K562 (cell line): ENCODE data around the gene AGPAT2. TPM values are rescaled to one million over a fixed set of nuclear protein-coding genes. Genes with fewer than 3 reads are reported as not detected.

ENCODE experiments used
- BMI1 ChIP-seq: fragments of 150-350 bp; IDR thresholded peaks from 2 replicates; pipeline ENCODE4 v1.6.1; 2014; ENCODE audit warnings: low read length
- BRD4 ChIP-seq: fragments of 200-600 bp; sonication (generic); IDR thresholded peaks from 2 replicates; pipeline ENCODE4 v1.6.1; 2017; ENCODE audit warnings: inconsistent platforms
- GABPB1 ChIP-seq: sonication (generic); formaldehyde crosslinking; IDR thresholded peaks from 2 replicates; pipeline ENCODE4 v1.8.0; 2022; ENCODE audit warnings: mild to moderate bottlenecking, missing genetic modification reagents
- HLTF ChIP-seq: fragments of 450-650 bp; IDR thresholded peaks from 2 replicates; pipeline ENCODE4 v1.6.1; 2016
- HNRNPUL1 ChIP-seq: fragments of 200-400 bp; formaldehyde crosslinking; IDR thresholded peaks from 2 replicates; pipeline ENCODE4 v1.6.1; 2017; ENCODE audit warnings: low read length
- JUNB ChIP-seq: fragments of 450-650 bp; formaldehyde crosslinking; conservative IDR thresholded peaks from 2 replicates; pipeline ENCODE4 v1.4.0; 2020; ENCODE audit warnings: mild to moderate bottlenecking
- MAFG ChIP-seq: fragments of 450-650 bp; conservative IDR thresholded peaks from 2 replicates; pipeline ENCODE4 v1.6.1; 2016; ENCODE audit warnings: missing genetic modification characterization, missing compliant biosample characterization
- PCBP2 ChIP-seq: fragments of 200-400 bp; formaldehyde crosslinking; IDR thresholded peaks from 2 replicates; pipeline ENCODE4 v1.6.1; 2018; ENCODE audit warnings: low read length, low read depth, mild to moderate bottlenecking, moderate library complexity; ENCODE audit not compliant: poor library complexity, severe bottlenecking
- PHF20 ChIP-seq: fragments of 450-650 bp; IDR thresholded peaks from 2 replicates; pipeline ENCODE4 v1.6.1; 2018; ENCODE audit not compliant: partially characterized antibody
- POLR3G ChIP-seq: IDR thresholded peaks from 2 replicates; pipeline ENCODE4 v1.6.1; 2011; ENCODE audit not compliant: insufficient read length, insufficient replicate concordance; ENCODE audit errors: extremely low read depth
- PPARD ChIP-seq: fragments of 250-450 bp; sonication (Bioruptor Pico); IDR thresholded peaks from 2 replicates; pipeline ENCODE4 v1.8.0; 2022; ENCODE audit warnings: inconsistent platforms, mild to moderate bottlenecking, moderate library complexity
- PTRF ChIP-seq: fragments of 450-650 bp; IDR thresholded peaks from 2 replicates; pipeline ENCODE4 v1.6.1; 2016; ENCODE audit warnings: mild to moderate bottlenecking, missing genetic modification characterization, missing compliant biosample characterization
- RBM39 ChIP-seq: fragments of 200-400 bp; formaldehyde crosslinking; optimal IDR thresholded peaks from 2 replicates; pipeline ENCODE3; 2018; ENCODE audit warnings: low read depth, low read length
- RUNX1 ChIP-seq: sonication (generic); IDR thresholded peaks from 2 replicates; pipeline ENCODE4 v1.6.1; 2016; ENCODE audit warnings: antibody characterized with exemption, low read depth
- SNIP1 ChIP-seq: fragments of 450-650 bp; IDR thresholded peaks from 2 replicates; pipeline ENCODE4 v1.7.1; 2017; ENCODE audit warnings: low read depth, mild to moderate bottlenecking
- TAF15 ChIP-seq: fragments of 200-400 bp; formaldehyde crosslinking; IDR thresholded peaks from 2 replicates; pipeline ENCODE4 v1.6.1; 2017; ENCODE audit warnings: mild to moderate bottlenecking, low read depth, low read length, moderate library complexity
- ZNF134 ChIP-seq: fragments of 250-450 bp; sonication (Bioruptor Pico); conservative IDR thresholded peaks from 2 replicates; pipeline ENCODE4 v1.4.0; 2020
- ZNF41 ChIP-seq: fragments of 250-450 bp; sonication (Bioruptor Pico); conservative IDR thresholded peaks from 2 replicates; pipeline ENCODE4 v1.4.0; 2020; ENCODE audit warnings: mild to moderate bottlenecking
- ZNF668 ChIP-seq: fragments of 250-450 bp; sonication (Bioruptor Pico); IDR thresholded peaks from 2 replicates; pipeline ENCODE4 v1.8.0; 2022; ENCODE audit warnings: mild to moderate bottlenecking, inconsistent platforms
- polyA plus RNA-seq, 8 experiments: library from polyadenylated mRNA; depleted of rRNA in 4 of 8; stranded (reverse) in 5 of 8; unstranded in 3 of 8; fragments of >200 nt; fragmentation: Nextera tagmentation in 2 of 8; fragmentation: Illumina TruSeq in 1 of 8; extraction: Ambion mirVana in 2 of 8; extraction: Trizol in 1 of 8; gene quantifications; 2 replicates each; pipeline versions ENCODE4 v1.2.1 to v1.2.3, GENCODE V29; 2011 to 2014; ENCODE audit warnings: inconsistent platforms in 1 of 8, missing spikeins in 1 of 8
- total RNA-seq, 7 experiments: library from RNA; depleted of rRNA in 6 of 7; stranded (reverse); fragments of >200 nt in 6 of 7; fragmentation: Illumina TruSeq in 2 of 7; extraction: Trizol in 2 of 7; gene quantifications; 2 replicates each; pipeline versions ENCODE4 v1.2.1 to v1.2.3, GENCODE V29; 2011 to 2021; ENCODE audit warnings: low replicate concordance in 1 of 7
- TF ChIP-seq, protein P1 (sequence below): sonication (generic); formaldehyde crosslinking; IDR thresholded peaks from 2 replicates; pipeline ENCODE4 v1.8.0; 2022; ENCODE audit warnings: mild to moderate bottlenecking, missing genetic modification reagents
- TF ChIP-seq, protein P2 (sequence below), 3 experiments: IDR thresholded peaks in 2 of 3; conservative IDR thresholded peaks in 1 of 3; 2 replicates each; pipeline ENCODE4 v1.5.1; 2011 to 2012; ENCODE audit warnings: low read length in 3 of 3, mild to moderate bottlenecking in 3 of 3, control low read depth in 2 of 3, improper control_type of control experiment in 1 of 3, inconsistent platforms in 1 of 3, low read depth in 1 of 3, mixed read lengths in 1 of 3, moderate library complexity in 1 of 3; ENCODE audit not compliant: insufficient read depth in 2 of 3
- TF ChIP-seq, protein P3 (sequence below): fragments of 450-650 bp; formaldehyde crosslinking; IDR thresholded peaks from 2 replicates; pipeline ENCODE4 v1.4.0; 2020; ENCODE audit warnings: mild to moderate bottlenecking, moderate library complexity
- TF ChIP-seq, protein P4 (sequence below): sonication (generic); formaldehyde crosslinking; IDR thresholded peaks from 2 replicates; pipeline ENCODE4 v1.8.0; 2022; ENCODE audit warnings: mild to moderate bottlenecking, low read depth, missing genetic modification reagents

The AGPAT2 gene
- total and polyA plus RNA-seq, 9 of the 15 experiments (the other 6 are each of a cell fraction or from before 2014, with no cell fraction given): 0.13 to 54.5 (median 23.9) TPM

DNA sequence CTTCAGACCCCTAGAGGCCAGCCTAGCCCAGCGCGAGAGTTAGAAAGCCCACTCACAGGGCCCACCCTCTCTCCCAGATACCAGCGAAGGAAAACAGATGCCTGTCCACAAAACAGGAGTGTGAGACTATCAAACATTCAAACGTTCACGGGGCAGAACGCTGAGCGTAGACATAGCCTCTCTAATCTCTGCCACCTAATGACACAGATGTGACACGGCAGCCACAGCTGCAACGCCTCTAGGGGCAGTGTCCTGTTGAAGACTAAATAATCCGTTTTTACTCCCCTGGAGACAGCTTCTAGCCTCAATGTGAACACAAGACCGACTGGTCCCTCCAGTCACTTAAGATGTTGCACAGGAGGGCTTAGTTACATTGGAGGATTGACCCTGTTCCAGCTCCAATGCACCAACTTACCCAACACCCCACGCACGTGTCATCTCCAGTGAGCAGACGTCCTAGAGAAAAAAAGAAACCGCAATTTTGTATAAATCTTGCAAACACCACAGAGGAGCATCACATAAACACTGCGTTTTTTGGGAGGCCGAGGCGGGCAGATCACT, 39.5 kb upstream of the AGPAT2 start (continued):
- TF ChIP-seq, protein P1, sequence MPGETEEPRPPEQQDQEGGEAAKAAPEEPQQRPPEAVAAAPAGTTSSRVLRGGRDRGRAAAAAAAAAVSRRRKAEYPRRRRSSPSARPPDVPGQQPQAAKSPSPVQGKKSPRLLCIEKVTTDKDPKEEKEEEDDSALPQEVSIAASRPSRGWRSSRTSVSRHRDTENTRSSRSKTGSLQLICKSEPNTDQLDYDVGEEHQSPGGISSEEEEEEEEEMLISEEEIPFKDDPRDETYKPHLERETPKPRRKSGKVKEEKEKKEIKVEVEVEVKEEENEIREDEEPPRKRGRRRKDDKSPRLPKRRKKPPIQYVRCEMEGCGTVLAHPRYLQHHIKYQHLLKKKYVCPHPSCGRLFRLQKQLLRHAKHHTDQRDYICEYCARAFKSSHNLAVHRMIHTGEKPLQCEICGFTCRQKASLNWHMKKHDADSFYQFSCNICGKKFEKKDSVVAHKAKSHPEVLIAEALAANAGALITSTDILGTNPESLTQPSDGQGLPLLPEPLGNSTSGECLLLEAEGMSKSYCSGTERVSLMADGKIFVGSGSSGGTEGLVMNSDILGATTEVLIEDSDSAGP (CRISPR knock-in tag): no peak
- TF ChIP-seq POLR3G (no peak), MAFG (tag) (no peak), HNRNPUL1 (no peak; the same call in 1 of the 2 replicates), TAF15 (no peak), BMI1 (no peak), GABPB1 (peak; percentile 45), JUNB (CRISPR knock-in tag) (no peak), PPARD (no peak), RUNX1 (no peak), PTRF (tag) (no peak), ZNF134 (CRISPR knock-in tag) (no peak), SNIP1 (no peak), ZNF41 (CRISPR knock-in tag) (no peak), PHF20 (no peak), HLTF (no peak), RBM39 (peak; percentile 60), PCBP2 (no peak), ZNF668 (CRISPR knock-in tag) (no peak), BRD4 (no peak)
- TF ChIP-seq, protein P2, sequence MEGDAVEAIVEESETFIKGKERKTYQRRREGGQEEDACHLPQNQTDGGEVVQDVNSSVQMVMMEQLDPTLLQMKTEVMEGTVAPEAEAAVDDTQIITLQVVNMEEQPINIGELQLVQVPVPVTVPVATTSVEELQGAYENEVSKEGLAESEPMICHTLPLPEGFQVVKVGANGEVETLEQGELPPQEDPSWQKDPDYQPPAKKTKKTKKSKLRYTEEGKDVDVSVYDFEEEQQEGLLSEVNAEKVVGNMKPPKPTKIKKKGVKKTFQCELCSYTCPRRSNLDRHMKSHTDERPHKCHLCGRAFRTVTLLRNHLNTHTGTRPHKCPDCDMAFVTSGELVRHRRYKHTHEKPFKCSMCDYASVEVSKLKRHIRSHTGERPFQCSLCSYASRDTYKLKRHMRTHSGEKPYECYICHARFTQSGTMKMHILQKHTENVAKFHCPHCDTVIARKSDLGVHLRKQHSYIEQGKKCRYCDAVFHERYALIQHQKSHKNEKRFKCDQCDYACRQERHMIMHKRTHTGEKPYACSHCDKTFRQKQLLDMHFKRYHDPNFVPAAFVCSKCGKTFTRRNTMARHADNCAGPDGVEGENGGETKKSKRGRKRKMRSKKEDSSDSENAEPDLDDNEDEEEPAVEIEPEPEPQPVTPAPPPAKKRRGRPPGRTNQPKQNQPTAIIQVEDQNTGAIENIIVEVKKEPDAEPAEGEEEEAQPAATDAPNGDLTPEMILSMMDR (IDR thresholded peaks at IDR 0.05 in 2 of 3, conservative IDR thresholded peaks at IDR 0.05 in 1 of 3; ENCODE audit: insufficient read depth in 2 of 3, low read depth in 1 of 3, low read length in 3 of 3): peak; percentile 76 to 98 (median 96)
- TF ChIP-seq, protein P3, sequence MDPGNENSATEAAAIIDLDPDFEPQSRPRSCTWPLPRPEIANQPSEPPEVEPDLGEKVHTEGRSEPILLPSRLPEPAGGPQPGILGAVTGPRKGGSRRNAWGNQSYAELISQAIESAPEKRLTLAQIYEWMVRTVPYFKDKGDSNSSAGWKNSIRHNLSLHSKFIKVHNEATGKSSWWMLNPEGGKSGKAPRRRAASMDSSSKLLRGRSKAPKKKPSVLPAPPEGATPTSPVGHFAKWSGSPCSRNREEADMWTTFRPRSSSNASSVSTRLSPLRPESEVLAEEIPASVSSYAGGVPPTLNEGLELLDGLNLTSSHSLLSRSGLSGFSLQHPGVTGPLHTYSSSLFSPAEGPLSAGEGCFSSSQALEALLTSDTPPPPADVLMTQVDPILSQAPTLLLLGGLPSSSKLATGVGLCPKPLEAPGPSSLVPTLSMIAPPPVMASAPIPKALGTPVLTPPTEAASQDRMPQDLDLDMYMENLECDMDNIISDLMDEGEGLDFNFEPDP (CRISPR knock-in tag): no peak
- TF ChIP-seq, protein P4, sequence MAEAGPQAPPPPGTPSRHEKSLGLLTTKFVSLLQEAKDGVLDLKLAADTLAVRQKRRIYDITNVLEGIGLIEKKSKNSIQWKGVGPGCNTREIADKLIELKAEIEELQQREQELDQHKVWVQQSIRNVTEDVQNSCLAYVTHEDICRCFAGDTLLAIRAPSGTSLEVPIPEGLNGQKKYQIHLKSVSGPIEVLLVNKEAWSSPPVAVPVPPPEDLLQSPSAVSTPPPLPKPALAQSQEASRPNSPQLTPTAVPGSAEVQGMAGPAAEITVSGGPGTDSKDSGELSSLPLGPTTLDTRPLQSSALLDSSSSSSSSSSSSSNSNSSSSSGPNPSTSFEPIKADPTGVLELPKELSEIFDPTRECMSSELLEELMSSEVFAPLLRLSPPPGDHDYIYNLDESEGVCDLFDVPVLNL: no peak
